ENCODE results near the gene CHURC1.
"Not testable (repeated sequence)": the region's sequence is repeated elsewhere in the genome, so short reads cannot be mapped to it uniquely, and the experiment has no call there.

CHURC1 gene

GRCh38 chr14:64899958-64900357 lies 14.3 kb upstream of the CHURC1 start:
- TF ChIP-seq CTCF (IDR thresholded peaks at IDR 0.05; ENCODE audit: low read depth, low read length), result no peak
- in situ Hi-C loops (cut with HindIII; ENCODE audit: low sequenced_read_pairs), result loop anchor here (25.0 kb wide), 1 partner anchor 113 kb away; no protein-coding TSS in a partner anchor
- H3K4me3 ChIP-seq (ENCODE audit: low read depth, low read length), result no peak overlapping the region
- DNase-seq (ENCODE audit: low read depth, low spot score), result no peak

GRCh38 chr14:64906022-64906421 lies 8.2 kb upstream of the CHURC1 start:
- in situ Hi-C loops (cut with HindIII; ENCODE audit: low sequenced_read_pairs), result no loop called here

GRCh38 chr14:64910847-64911495 lies 3.3 kb upstream of the CHURC1 start:
- H3K4me3 ChIP-seq (ENCODE audit: low read depth, low read length), result no peak overlapping the region
- DNase-seq (ENCODE audit: low read depth, low spot score), result peak; percentile 43
- in situ Hi-C loops (cut with HindIII; ENCODE audit: low sequenced_read_pairs), result no loop called here
- TF ChIP-seq CTCF (IDR thresholded peaks at IDR 0.05; ENCODE audit: low read depth, low read length), result peak; percentile 79

More at GRCh38 chr14:64906022-64906421, 8.2 kb upstream of the CHURC1 start:
- no peak overlapping the region for H3K4me3 ChIP-seq (ENCODE audit: low read depth, low read length)
- no peak for DNase-seq (ENCODE audit: low read depth, low spot score)
- no peak for TF ChIP-seq CTCF (IDR thresholded peaks at IDR 0.05; ENCODE audit: low read depth, low read length)

GRCh38 chr14:64912261-64912660 lies 2.0 kb upstream of the CHURC1 start:
- in situ Hi-C loops (cut with HindIII; ENCODE audit: low sequenced_read_pairs), result no loop called here
- H3K4me3 ChIP-seq (ENCODE audit: low read depth, low read length), result no peak overlapping the region
- no peak for TF ChIP-seq CTCF (IDR thresholded peaks at IDR 0.05; ENCODE audit: low read depth, low read length)
- DNase-seq (ENCODE audit: low read depth, low spot score), result no peak

- H3K4me3 ChIP-seq (ENCODE audit: low read depth, low read length); in situ Hi-C loops (cut with HindIII; ENCODE audit: low sequenced_read_pairs): not testable (repeated sequence)
Observed at GRCh38 chr14:64913477-64913876, 778 bp upstream of the CHURC1 start.

GRCh38 chr14:64915029-64915424 lies 772 bp downstream of the CHURC1 start:
- in situ Hi-C loops (cut with HindIII; ENCODE audit: low sequenced_read_pairs), result no loop called here
- peak overlapping the region; percentile 82 for H3K4me3 ChIP-seq (ENCODE audit: low read depth, low read length)
- no peak for TF ChIP-seq CTCF (IDR thresholded peaks at IDR 0.05; ENCODE audit: low read depth, low read length)
- DNase-seq (ENCODE audit: low read depth, low spot score), result no peak

More at GRCh38 chr14:64913477-64913876, 778 bp upstream of the CHURC1 start:
- not testable (repeated sequence) for DNase-seq (ENCODE audit: low read depth, low spot score)

- in situ Hi-C loops (cut with HindIII; ENCODE audit: low sequenced_read_pairs), result no loop called here
- H3K4me3 ChIP-seq (ENCODE audit: low read depth, low read length), result no peak overlapping the region
- no peak for TF ChIP-seq CTCF (IDR thresholded peaks at IDR 0.05; ENCODE audit: low read depth, low read length)
- no peak for DNase-seq (ENCODE audit: low read depth, low spot score)
Observed at GRCh38 chr14:64915797-64916196, 1.5 kb downstream of the CHURC1 start.
